Neuronal stem cell (in vitro differentiated cells): ENCODE data around the gene SLC35A5. TPM values are rescaled to one million over a fixed set of nuclear protein-coding genes. Genes with fewer than 3 reads are reported as not detected.
"Not testable (repeated sequence)": the region's sequence is repeated elsewhere in the genome, so short reads cannot be mapped to it uniquely, and the experiment has no call there.

Source experiments
- DNase-seq: peaks from one replicate; pipeline ENCODE4 v3.0.0-alpha.2; 2013; ENCODE audit warnings: low spot score
- H2AFZ ChIP-seq: one replicate; pipeline ENCODE4 v1.6.1; 2013; ENCODE audit warnings: mild to moderate bottlenecking, low read length, inconsistent platforms
- H2AK5ac ChIP-seq: 2 replicates; pipeline ENCODE4 v1.6.1; 2013; ENCODE audit warnings: low read depth, mild to moderate bottlenecking, inconsistent platforms, low read length, moderate library complexity, mixed read lengths
- H2BK120ac ChIP-seq: 2 replicates; pipeline ENCODE4 v1.6.1; 2013; ENCODE audit warnings: low read depth, mild to moderate bottlenecking, inconsistent platforms, low read length, moderate library complexity, mixed read lengths
- H2BK12ac ChIP-seq: one replicate; pipeline ENCODE4 v1.6.1; 2013; ENCODE audit warnings: low read length, inconsistent platforms
- H2BK15ac ChIP-seq: 2 replicates; pipeline ENCODE4 v1.6.1; 2013; ENCODE audit warnings: mild to moderate bottlenecking, low read length, inconsistent platforms, mixed read lengths
- H2BK5ac ChIP-seq: one replicate; pipeline ENCODE4 v1.6.1; 2013; ENCODE audit warnings: inconsistent platforms, mild to moderate bottlenecking, low read length, moderate library complexity
- H3K14ac ChIP-seq: one replicate; pipeline ENCODE4 v1.6.1; 2013; ENCODE audit warnings: low read length, inconsistent platforms
- H3K18ac ChIP-seq: 2 replicates; pipeline ENCODE4 v1.6.1; 2013; ENCODE audit warnings: low read length, inconsistent platforms
- H3K23ac ChIP-seq: 2 replicates; pipeline ENCODE4 v1.6.1; 2013; ENCODE audit warnings: low read depth, mild to moderate bottlenecking, mixed read lengths, low read length, inconsistent platforms; ENCODE audit not compliant: poor library complexity
- H3K27ac ChIP-seq: replicated peaks from 3 replicates; pipeline ENCODE4 v1.5.1; 2013; ENCODE audit warnings: low read length, inconsistent platforms
- H3K27me3 ChIP-seq, 3 experiments: 2 replicates each; pipeline ENCODE4 v1.6.1; 2013; ENCODE audit warnings: low read length in 3 of 3, mild to moderate bottlenecking in 2 of 3, inconsistent platforms in 1 of 3, low read depth in 1 of 3, mixed read lengths in 1 of 3, moderate library complexity in 1 of 3; ENCODE audit not compliant: control insufficient read depth in 3 of 3, insufficient read depth in 3 of 3
- H3K36me3 ChIP-seq, 2 donors: replicated peaks in 1 of 2; 2 replicates each; pipeline ENCODE4 v1.6.1; 2013; ENCODE audit warnings: low read length in 2 of 2; ENCODE audit not compliant: control insufficient read depth in 2 of 2, insufficient read depth in 2 of 2
- H3K4ac ChIP-seq: 2 replicates; pipeline ENCODE4 v1.6.1; 2013; ENCODE audit warnings: inconsistent platforms, mild to moderate bottlenecking, low read length, moderate library complexity
- H3K4me1 ChIP-seq, 2 donors: 1 replicate in 1 of 2; 2 replicates in 1 of 2; pipeline ENCODE4 v1.6.1; 2013; ENCODE audit warnings: low read length in 2 of 2, low read depth in 1 of 2; ENCODE audit not compliant: control insufficient read depth in 2 of 2, insufficient read depth in 1 of 2
- H3K4me2 ChIP-seq: one replicate; pipeline ENCODE4 v1.6.1; 2013; ENCODE audit warnings: mild to moderate bottlenecking, low read length, inconsistent platforms; ENCODE audit not compliant: insufficient read depth, poor library complexity, severe bottlenecking
- H3K4me3 ChIP-seq, 2 donors: 2 replicates each; pipeline ENCODE4 v1.5.1; 2013; ENCODE audit warnings: low read length in 2 of 2, mild to moderate bottlenecking in 2 of 2, inconsistent platforms in 1 of 2, moderate library complexity in 1 of 2
- H3K79me1 ChIP-seq: one replicate; pipeline ENCODE4 v1.6.1; 2013; ENCODE audit warnings: low read depth, mild to moderate bottlenecking, inconsistent platforms, low read length, moderate library complexity
- H3K9ac ChIP-seq: one replicate; pipeline ENCODE4 v1.6.1; 2013; ENCODE audit warnings: mild to moderate bottlenecking, low read depth, low read length, inconsistent platforms; ENCODE audit not compliant: poor library complexity
- H3K9me3 ChIP-seq, 2 donors: replicated peaks in 1 of 2; 2 replicates each; pipeline versions ENCODE3 to v1.6.1; 2013; ENCODE audit warnings: low read length in 2 of 2, mild to moderate bottlenecking in 2 of 2, inconsistent platforms in 1 of 2, low read depth in 1 of 2, mixed read lengths in 1 of 2, moderate library complexity in 1 of 2; ENCODE audit not compliant: control insufficient read depth in 2 of 2, insufficient read depth in 1 of 2
- H4K8ac ChIP-seq: one replicate; pipeline ENCODE4 v1.6.1; 2013; ENCODE audit warnings: low read depth, mild to moderate bottlenecking, inconsistent platforms, low read length, moderate library complexity
- H4K91ac ChIP-seq: one replicate; pipeline ENCODE4 v1.6.1; 2013; ENCODE audit warnings: low read length, low read depth, mild to moderate bottlenecking, inconsistent platforms; ENCODE audit not compliant: poor library complexity
- WGBS, 2 donors: extraction: QIAGEN DNeasy Blood & Tissue Kit; methylation state at CpG; one replicate each; pipeline ENCODE4 v1.1.7; 2013; ENCODE audit warnings: missing lambda C conversion rate in 2 of 2, mixed read lengths in 1 of 2; ENCODE audit not compliant: insufficient read length in 2 of 2, insufficient replicate concordance in 1 of 2; ENCODE audit errors: extremely low coverage in 2 of 2; 5-methylcytosine and 5-hydroxymethylcytosine counted together
- polyA plus RNA-seq, 2 experiments: library from polyadenylated mRNA; stranded (reverse); fragments of 200-250 nt; gene quantifications; one replicate each; pipeline ENCODE4 v1.2.3, GENCODE V29; 2013

The SLC35A5 gene
- polyA plus RNA-seq (2013, experiment 1 of 2) = 27.2 TPM
- 26.2 TPM for polyA plus RNA-seq (2013, experiment 2 of 2)

DNA sequence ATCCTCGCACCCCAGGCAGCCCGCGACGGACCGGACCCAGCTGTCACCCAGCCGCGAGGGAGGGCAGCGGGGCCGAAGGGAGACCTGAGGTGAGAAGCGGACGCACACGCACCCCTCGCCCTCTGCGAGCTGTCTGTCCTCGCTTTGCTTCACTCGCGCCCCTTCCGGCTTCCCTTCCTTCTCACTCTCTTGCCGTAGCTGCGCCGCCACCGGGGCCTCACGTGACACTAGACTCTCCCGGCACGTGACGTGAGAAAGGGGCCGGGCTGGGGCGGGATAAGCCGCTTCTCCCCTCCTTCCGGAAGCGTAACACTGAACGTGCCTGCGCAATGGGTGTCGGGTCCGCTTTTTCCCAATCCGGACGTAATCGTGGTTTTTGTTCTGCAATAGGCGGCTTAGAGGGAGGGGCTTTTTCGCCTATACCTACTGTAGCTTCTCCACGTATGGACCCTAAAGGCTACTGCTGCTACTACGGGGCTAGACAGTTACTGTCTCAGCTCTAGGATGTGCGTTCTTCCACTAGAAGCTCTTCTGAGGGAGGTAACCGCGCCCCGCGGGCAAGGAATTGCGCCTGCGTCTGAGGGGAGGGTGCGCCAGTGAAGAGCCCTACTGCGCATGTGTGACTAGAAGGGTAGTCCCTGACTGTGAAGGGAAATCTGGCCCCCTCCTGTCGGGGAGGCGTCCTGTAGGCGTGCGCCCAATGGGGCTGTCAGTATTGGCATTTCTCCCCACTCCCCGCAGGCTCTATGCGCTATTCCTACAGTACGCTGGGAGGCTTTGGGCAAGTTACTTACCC is at the start of gene SLC35A5, which contains the start of gene ATG3:
Gene SLC35A5 (plus strand): TSS at position 312 of the 796 bp plus-strand sequence. CDS start 1,359 bp downstream, outside the sequence.
Gene ATG3 (minus strand): TSS at position 229 of the 796 bp plus-strand sequence. CDS start 434 bp downstream, outside the sequence.
- Histone ChIP-seq H3K23ac (peak within 1 kb of the TSS; percentile 93), H3K9me3 (no peaks in the 10 kb centered on the region), H3K4ac (no peak within 1 kb of the TSS), H2AFZ (peak within 1 kb of the TSS; percentile 97), H3K79me1 (peaks cover 2% of the 10 kb centered on the region), H3K4me2 (peak within 1 kb of the TSS; percentile 80), H3K14ac (peak within 1 kb of the TSS; percentile 97), H3K27ac (peak within 1 kb of the TSS; percentile 94), H3K4me3 (peak within 1 kb of the TSS; percentile 83 to 96), H2BK15ac (peak within 1 kb of the TSS; percentile 85), H2BK120ac (no peak within 1 kb of the TSS), H3K27me3 (no peaks in the 10 kb centered on the region), H2BK5ac (peak within 1 kb of the TSS; percentile 27), H3K36me3 (peaks cover 0 to 41% of the 10 kb centered on the region in 2 donors), H4K91ac (no peak within 1 kb of the TSS), H3K4me1 (peaks cover 0 to 11% of the 10 kb centered on the region in 2 donors), H3K18ac (peak within 1 kb of the TSS; percentile 96), H4K8ac (no peak within 1 kb of the TSS), H2BK12ac (no peak within 1 kb of the TSS), H3K9ac (peak within 1 kb of the TSS; percentile 98), H2AK5ac (peak within 1 kb of the TSS; percentile 46)
- WGBS, 2 donors = no CpG with 5 or more reads among the region's 58 CpGs
- DNase-seq = peak; percentile 95

DNA sequence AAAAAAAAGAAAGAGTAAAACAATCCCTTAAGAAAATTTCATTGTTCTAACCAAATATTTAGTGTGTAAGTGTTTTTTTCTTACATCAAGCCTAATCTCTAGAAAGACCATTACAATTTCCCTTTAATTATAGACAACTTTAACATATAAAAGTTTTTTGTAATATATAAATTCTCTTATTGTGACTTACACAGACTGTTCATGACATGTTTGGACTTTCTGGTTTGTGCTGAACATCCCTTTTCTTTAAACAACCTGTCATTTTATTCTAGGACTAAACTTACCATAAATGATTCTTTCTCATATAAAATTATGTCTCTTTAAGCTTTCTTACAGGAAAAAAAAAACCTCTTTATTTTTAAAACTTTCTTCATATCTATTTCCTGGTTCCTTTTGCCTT is 49.5 kb upstream of the SLC35A5 start:
- Histone ChIP-seq H3K4ac (no peak overlapping the region), H3K18ac (no peak overlapping the region), H3K79me1 (no peaks in the 10 kb centered on the region), H3K9me3 (peaks cover 4 to 5% of the 10 kb centered on the region in 2 donors), H3K4me1 (no peaks in the 10 kb centered on the region), H2BK12ac (no peak overlapping the region), H3K9ac (no peak overlapping the region), H4K8ac (no peak overlapping the region), H2BK120ac (no peak overlapping the region), H3K14ac (no peak overlapping the region), H3K27ac (no peak overlapping the region), H2AK5ac (no peak overlapping the region), H3K36me3 (no peaks in the 10 kb centered on the region), H3K23ac (no peak overlapping the region), H3K27me3 (no peaks in the 10 kb centered on the region), H2BK15ac (no peak overlapping the region), H4K91ac (no peak overlapping the region), H3K4me3 (no peak overlapping the region), H2BK5ac (no peak overlapping the region), H2AFZ (no peak overlapping the region), H3K4me2 (no peak overlapping the region)
- DNase-seq = peak; percentile 11

DNA sequence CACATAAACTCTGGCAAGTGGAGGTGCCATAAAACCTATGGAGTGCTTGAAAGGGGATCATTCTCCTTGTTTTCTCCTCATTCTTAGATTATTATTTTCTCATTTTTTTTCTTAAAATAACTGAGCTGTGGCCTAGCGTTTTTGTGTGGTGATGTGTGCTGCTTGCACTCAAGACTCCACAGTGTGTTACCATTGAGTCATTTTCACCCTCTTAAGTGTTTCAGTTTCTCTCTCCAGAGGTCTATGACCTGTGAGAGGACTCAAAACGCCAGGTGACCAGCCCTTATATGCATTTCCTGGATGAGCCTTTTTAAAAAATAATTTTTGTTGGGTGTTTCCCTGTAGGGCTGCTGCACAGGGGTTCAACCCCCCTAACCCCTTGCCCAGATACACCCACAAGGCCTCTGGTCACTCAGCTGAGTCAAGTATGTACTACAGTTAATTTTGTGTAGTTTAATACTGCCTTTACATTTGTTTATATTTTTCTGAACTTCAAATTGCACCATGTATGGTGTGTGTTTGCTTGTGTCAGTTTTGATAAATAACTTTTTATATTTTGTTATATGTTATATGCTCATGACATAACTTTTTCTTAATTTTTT is 47.2 kb upstream of the SLC35A5 start:
- H3K9me3 ChIP-seq = peaks cover 0 to 4% of the 10 kb centered on the region in 2 donors
- no peaks in the 10 kb centered on the region for H3K4me1 ChIP-seq
- H3K4ac ChIP-seq = no peak overlapping the region
- H3K4me2 ChIP-seq = no peak overlapping the region
- H4K8ac ChIP-seq = no peak overlapping the region
- no peak overlapping the region for H2AFZ ChIP-seq
- H3K79me1 ChIP-seq = no peaks in the 10 kb centered on the region
- H3K14ac ChIP-seq = no peak overlapping the region
- no peak overlapping the region for H3K18ac ChIP-seq
- no peak overlapping the region for H3K23ac ChIP-seq
- no peak overlapping the region for H2BK15ac ChIP-seq
- no peak overlapping the region for H3K4me3 ChIP-seq
- no peak overlapping the region for H3K27ac ChIP-seq
- WGBS, 2 donors = no CpG with 5 or more reads among the region's 2 CpGs
- no peak overlapping the region for H3K9ac ChIP-seq
- no peak for DNase-seq
- H2AK5ac ChIP-seq = no peak overlapping the region
- H3K36me3 ChIP-seq = no peaks in the 10 kb centered on the region
- H3K27me3 ChIP-seq = no peaks in the 10 kb centered on the region
- no peak overlapping the region for H2BK5ac ChIP-seq
- H2BK12ac ChIP-seq = no peak overlapping the region
- no peak overlapping the region for H4K91ac ChIP-seq
- H2BK120ac ChIP-seq = no peak overlapping the region

DNA sequence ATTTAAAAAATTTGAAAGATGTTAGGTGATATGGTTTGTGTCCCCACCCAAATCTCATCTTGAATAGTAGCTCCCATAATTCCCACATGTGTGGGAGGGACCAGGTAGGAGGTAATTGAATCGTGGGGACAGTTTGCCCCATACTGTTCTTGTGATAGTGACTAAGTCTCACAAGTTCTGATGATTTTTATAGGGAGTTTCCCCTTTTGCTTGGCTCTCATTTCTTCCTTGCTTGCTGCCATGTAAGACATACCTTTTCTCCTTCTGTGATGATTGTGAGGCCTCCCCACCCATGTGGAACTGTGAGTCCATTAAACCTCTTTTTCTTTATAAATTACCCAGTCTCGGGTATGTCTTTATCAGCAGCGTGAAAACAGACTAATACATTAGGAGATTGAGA is 42.9 kb upstream of the SLC35A5 start:
- WGBS, 2 donors = no CpG with 5 or more reads among the region's 3 CpGs
- H3K79me1 ChIP-seq, H3K27me3 ChIP-seq, H2AK5ac ChIP-seq, H3K23ac ChIP-seq, H3K4me1 ChIP-seq, H4K8ac ChIP-seq, H3K4me3 ChIP-seq, H4K91ac ChIP-seq, H2AFZ ChIP-seq, H3K18ac ChIP-seq, DNase-seq, H3K14ac ChIP-seq, H2BK12ac ChIP-seq, H2BK15ac ChIP-seq, H3K4me2 ChIP-seq, H3K27ac ChIP-seq, H3K9me3 ChIP-seq, H3K4ac ChIP-seq, H3K36me3 ChIP-seq, H3K9ac ChIP-seq, H2BK120ac ChIP-seq, H2BK5ac ChIP-seq: not testable (repeated sequence)
